Stimulated activated naive B cell treated with anti-CD40 and anti-IgM and Interleukin-4, amounts not matched to agents 10 μg/mL and 1 μg/mL and 100 μg/mL, for 72 hours (primary cell): ENCODE measurements around the gene STMN3.
"Not testable (repeated sequence)": the region's sequence is repeated elsewhere in the genome, so short reads cannot be mapped to it uniquely, and the experiment has no call there.

Experiments
- ATAC-seq, 2 donors: fragments of 150-1000 bp; cut with Tn5 transposase; replicated peaks; 2 replicates each; pipeline ENCODE4 v1.10.0; 2021; ENCODE audit warnings: moderate library complexity in 1 of 2
- DNase-seq: peaks from one replicate; pipeline ENCODE4 v3.0.0; 2021
- H3K27ac Mint-ChIP-seq: one replicate; pipeline ENCODE4 v1.8.0; 2022; ENCODE audit warnings: mild to moderate bottlenecking, mixed read lengths
- H3K27me3 Mint-ChIP-seq, 2 donors: one replicate each; pipeline ENCODE4 v1.8.0; 2022; ENCODE audit warnings: mixed read lengths in 2 of 2
- H3K36me3 Mint-ChIP-seq, 2 donors: one replicate each; pipeline ENCODE4 v1.8.0; 2022; ENCODE audit warnings: mixed read lengths in 2 of 2, mild to moderate bottlenecking in 1 of 2
- H3K4me1 Mint-ChIP-seq, 2 donors: one replicate each; pipeline ENCODE4 v1.8.0; 2022; ENCODE audit warnings: mixed read lengths in 2 of 2, mild to moderate bottlenecking in 1 of 2
- H3K4me3 Mint-ChIP-seq, 2 donors: one replicate each; pipeline ENCODE4 v1.8.0; 2022; ENCODE audit warnings: mild to moderate bottlenecking in 2 of 2, mixed read lengths in 2 of 2, moderate library complexity in 1 of 2
- H3K9me3 Mint-ChIP-seq, 2 donors: one replicate each; pipeline ENCODE4 v1.8.0; 2022; ENCODE audit warnings: mixed read lengths in 2 of 2, mild to moderate bottlenecking in 1 of 2

STMN3 gene

GRCh38 chr20:63643946-63644345 is 9.3 kb downstream of the STMN3 start:
- no peak for DNase-seq
- no peak for ATAC-seq
- no peaks in the 10 kb centered on the region for H3K27me3 Mint-ChIP-seq
- peak overlapping the region in 1 of 2 donors; percentile 80 for H3K4me3 Mint-ChIP-seq
- H3K4me1 Mint-ChIP-seq, result peaks cover 17 to 27% of the 10 kb centered on the region in 2 donors
- no peaks in the 10 kb centered on the region for H3K9me3 Mint-ChIP-seq
- H3K36me3 Mint-ChIP-seq, result peaks cover 2% of the 10 kb centered on the region in 2 donors
- H3K27ac Mint-ChIP-seq, result no peak overlapping the region

GRCh38 chr20:63643499-63643898 is 9.7 kb downstream of the STMN3 start:
- Mint-ChIP-seq H3K27ac (peak overlapping the region; percentile 21), H3K27me3 (no peaks in the 10 kb centered on the region), H3K4me3 (peak overlapping the region; percentile 71 to 80), H3K36me3 (peaks cover 2 to 3% of the 10 kb centered on the region in 2 donors), H3K4me1 (peaks cover 17 to 29% of the 10 kb centered on the region in 2 donors), H3K9me3 (no peaks in the 10 kb centered on the region)
- no peak for DNase-seq
- no peak for ATAC-seq

DNA sequence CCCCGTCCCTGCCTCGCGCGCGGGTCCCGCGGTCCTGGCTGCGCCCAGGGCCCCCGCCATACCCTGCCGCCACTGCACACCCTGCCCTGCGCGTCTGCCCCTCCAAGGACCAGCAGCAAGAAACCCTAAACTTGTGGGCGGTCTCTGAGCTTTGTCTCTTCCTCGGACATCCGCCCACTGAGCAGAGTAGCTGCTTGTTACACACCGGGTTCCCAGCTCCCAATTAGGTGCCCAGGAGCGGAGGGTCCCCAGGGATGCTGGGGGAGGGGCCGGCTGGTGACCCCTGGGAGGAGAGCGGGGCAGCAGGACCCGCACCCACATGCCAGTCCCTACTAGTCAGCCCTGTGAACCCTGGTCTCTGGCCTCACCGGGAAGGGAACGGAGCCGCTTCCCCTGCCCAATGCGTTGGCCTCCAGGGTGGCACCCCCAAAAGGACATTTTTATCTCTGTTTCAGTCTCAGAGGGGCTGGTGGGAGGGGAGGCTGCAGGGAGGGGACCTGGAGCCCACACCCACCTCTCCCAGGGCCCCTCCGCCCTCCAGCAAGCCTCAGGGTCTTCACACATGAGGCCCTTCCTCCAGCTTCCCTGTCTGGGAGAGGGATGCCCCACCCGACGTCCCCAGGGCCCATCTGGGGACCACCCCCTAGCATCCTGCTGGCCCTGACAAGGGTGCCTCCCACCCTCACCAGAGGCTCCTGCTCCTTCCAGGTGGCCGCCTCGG is 10.5 kb downstream of the STMN3 start:
- Mint-ChIP-seq H3K27ac (peak overlapping the region; percentile 25), H3K27me3 (no peaks in the 10 kb centered on the region), H3K9me3 (no peaks in the 10 kb centered on the region), H3K4me3 (peak overlapping the region; percentile 71 to 80), H3K36me3 (peaks cover 2 to 6% of the 10 kb centered on the region in 2 donors), H3K4me1 (peaks cover 20 to 35% of the 10 kb centered on the region in 2 donors)
- DNase-seq, result no peak
- no peak for ATAC-seq

DNA sequence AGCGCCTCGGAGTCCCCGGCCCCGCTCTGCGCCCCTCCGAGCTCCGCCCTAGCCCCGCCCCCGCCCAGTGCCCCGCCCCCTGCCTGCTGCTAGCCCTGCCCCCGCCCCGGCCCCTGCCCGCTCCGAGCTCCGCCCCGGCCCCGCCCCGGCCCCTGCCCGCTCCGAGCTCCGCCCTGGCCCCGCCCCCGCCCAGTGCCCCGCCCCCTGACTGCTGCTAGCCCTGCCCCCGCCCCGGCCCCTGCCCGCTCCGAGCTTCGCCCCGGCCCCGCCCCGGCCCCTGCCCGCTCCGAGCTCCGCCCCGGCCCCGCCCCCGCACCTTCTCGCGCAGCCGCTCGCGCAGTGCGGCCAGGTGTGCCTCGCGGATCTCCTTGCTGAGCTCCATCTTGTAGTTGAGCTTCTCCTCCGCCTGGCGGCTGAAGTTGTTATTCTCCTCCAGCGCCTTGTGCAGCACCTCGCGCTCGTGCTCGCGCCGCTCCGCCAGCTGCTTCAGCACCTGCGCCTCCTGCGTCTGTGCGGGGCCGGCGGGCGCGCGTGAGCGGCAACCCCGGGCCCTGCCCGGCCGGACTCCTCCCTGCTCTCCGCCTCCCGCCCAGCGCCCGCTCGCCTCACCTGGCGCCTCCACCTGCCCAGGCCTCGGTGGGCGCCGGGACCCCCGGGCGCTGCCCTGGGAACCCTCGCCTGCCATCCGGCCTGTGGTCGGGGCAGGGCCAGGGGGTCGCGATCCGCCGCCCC is 11.3 kb downstream of the STMN3 start:
- peaks cover 24 to 39% of the 10 kb centered on the region in 2 donors for H3K4me1 Mint-ChIP-seq
- no peak overlapping the region for H3K27ac Mint-ChIP-seq
- DNase-seq (peak; percentile 94), ATAC-seq (peak; percentile 76 to 81)
- H3K36me3 Mint-ChIP-seq, result peaks cover 2 to 6% of the 10 kb centered on the region in 2 donors
- H3K27me3 Mint-ChIP-seq, result no peaks in the 10 kb centered on the region
- H3K9me3 Mint-ChIP-seq, result no peaks in the 10 kb centered on the region
- peak overlapping the region; percentile 78 to 80 for H3K4me3 Mint-ChIP-seq

DNA sequence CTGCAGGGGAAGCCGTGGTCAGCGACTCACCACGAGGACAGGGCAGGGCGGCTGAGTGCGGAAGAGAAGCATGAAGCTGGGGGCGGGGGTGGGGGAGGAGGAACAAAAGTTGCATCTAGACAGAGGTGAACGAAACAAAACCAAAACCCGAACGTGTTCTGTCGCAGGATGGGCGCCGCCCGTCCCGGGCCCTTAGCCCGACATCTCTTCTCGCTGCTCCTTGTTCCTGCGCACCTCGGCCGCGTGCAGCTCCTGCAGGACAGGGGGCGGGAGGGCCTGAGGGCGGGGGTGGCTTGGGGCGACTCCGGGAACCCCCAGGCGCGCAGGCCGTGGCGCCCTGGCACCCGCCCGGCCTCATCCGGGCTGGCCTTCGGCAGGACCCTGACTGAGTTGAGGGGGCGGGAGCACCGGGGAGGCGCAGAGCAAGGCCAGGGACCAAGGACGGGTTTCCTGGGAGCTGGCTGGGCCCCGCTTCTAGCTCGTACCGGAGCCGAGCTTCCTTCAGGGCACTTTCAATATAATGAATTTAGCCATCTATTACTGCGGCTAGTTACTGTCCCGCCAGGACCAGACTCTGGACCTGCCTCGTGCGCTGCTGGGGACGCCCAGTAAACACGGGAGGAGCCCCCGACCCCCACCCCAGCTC is 12.0 kb downstream of the STMN3 start:
- Mint-ChIP-seq H3K36me3 (peaks cover 2 to 6% of the 10 kb centered on the region in 2 donors), H3K4me3 (peak overlapping the region; percentile 78 to 80), H3K27ac (peak overlapping the region; percentile 87), H3K4me1 (peaks cover 26 to 42% of the 10 kb centered on the region in 2 donors), H3K27me3 (no peaks in the 10 kb centered on the region), H3K9me3 (no peaks in the 10 kb centered on the region)
- ATAC-seq (peak; percentile 38 to 45), DNase-seq (peak; percentile 46)

- not testable (repeated sequence) for DNase-seq, ATAC-seq, H3K9me3 Mint-ChIP-seq, H3K27me3 Mint-ChIP-seq, H3K27ac Mint-ChIP-seq, H3K36me3 Mint-ChIP-seq
- Mint-ChIP-seq H3K4me3 (peak overlapping the region; percentile 76 to 87), H3K4me1 (peaks cover 27 to 45% of the 10 kb centered on the region in 2 donors)
These were observed 12.5 kb downstream of the STMN3 start for GRCh38 chr20:63640686-63641085.

GRCh38 chr20:63640086-63640485 is 13.1 kb downstream of the STMN3 start:
- no peak for ATAC-seq
- Mint-ChIP-seq H3K36me3 (peaks cover 2 to 6% of the 10 kb centered on the region in 2 donors), H3K9me3 (no peaks in the 10 kb centered on the region), H3K27ac (peak overlapping the region; percentile 99), H3K4me3 (peak overlapping the region; percentile 82 to 87), H3K27me3 (no peaks in the 10 kb centered on the region), H3K4me1 (peaks cover 30 to 51% of the 10 kb centered on the region in 2 donors)
- no peak for DNase-seq

GRCh38 chr20:63639093-63639975 is 13.9 kb downstream of the STMN3 start:
- DNase-seq (peak; percentile 47), ATAC-seq (peak; percentile 41 to 49)
- Mint-ChIP-seq H3K9me3 (no peaks in the 10 kb centered on the region), H3K27ac (peak overlapping the region; percentile 99), H3K4me3 (peak overlapping the region; percentile 82 to 87), H3K27me3 (no peaks in the 10 kb centered on the region), H3K4me1 (peaks cover 28 to 57% of the 10 kb centered on the region in 2 donors), H3K36me3 (peaks cover 2 to 6% of the 10 kb centered on the region in 2 donors)

- Mint-ChIP-seq H3K9me3 (no peaks in the 10 kb centered on the region), H3K27me3 (no peaks in the 10 kb centered on the region), H3K36me3 (peaks cover 2 to 6% of the 10 kb centered on the region in 2 donors), H3K4me3 (peak overlapping the region in 1 of 2 donors; percentile 35), H3K27ac (peak overlapping the region; percentile 65), H3K4me1 (peaks cover 29 to 59% of the 10 kb centered on the region in 2 donors)
- ATAC-seq, result no peak
- no peak for DNase-seq
These were observed 16.2 kb downstream of the STMN3 start for GRCh38 chr20:63636752-63637628.

DNA sequence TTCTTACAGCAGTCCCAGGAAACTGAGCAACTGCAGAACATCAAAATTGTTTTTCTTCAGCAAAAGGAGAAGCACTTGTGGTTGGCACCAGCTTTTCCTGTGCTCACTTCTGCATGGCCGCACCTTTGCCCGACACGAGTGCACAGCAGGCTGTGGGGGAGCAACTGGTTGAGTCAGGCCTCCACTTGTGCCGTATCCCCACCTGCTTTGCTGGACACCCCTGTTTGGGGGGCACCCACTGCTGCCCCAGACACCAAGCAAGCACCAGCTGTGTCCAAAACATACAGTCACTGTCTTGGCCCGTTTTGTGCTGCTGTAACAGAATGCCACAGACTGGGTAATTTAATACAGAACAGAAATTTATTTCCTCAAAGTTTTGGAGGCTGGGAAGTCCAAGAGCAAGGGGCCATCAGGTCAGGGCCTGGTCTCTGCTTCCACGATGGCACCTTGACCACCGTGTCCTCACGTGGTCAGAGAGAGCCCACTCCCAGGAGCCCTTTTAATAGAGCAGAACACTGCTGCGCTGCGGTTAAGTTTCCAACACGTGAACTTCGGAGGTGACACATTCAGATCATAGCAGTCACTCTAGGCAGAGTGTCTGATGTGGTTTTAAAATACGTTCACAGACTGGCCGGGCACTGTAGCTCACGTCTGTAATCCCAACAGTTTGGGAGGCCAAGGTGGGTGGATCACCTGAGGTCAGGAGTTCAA is 17.6 kb downstream of the STMN3 start:
- H3K36me3 Mint-ChIP-seq, result peaks cover 2 to 6% of the 10 kb centered on the region in 2 donors

DNA sequence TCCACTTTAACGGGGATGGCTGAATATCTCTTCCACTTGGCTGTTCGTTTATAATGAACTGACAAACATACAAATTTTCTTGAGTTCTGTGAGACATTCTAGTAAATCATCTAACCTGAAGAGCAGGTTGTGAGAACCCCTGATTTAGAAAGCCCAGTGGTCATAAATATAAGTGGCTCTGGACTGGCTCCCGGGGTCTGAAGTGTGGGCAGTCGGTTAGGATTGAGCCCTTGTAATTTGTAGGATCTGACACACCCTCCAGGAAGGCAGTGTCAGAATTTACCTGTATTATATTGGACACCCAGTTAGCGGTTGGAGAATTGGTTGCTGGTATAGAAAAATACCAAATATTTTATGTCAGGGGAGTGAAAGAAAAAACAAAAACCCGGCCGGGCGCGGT is 19.5 kb downstream of the STMN3 start:
- DNase-seq (no peak), ATAC-seq (no peak)
- peaks cover 30 to 75% of the 10 kb centered on the region in 2 donors for H3K4me1 Mint-ChIP-seq
- peak overlapping the region; percentile 83 for H3K27ac Mint-ChIP-seq
- peaks cover 8 to 12% of the 10 kb centered on the region in 2 donors for H3K36me3 Mint-ChIP-seq
- H3K4me3 Mint-ChIP-seq, result no peak overlapping the region
- no peaks in the 10 kb centered on the region for H3K9me3 Mint-ChIP-seq
- no peaks in the 10 kb centered on the region for H3K27me3 Mint-ChIP-seq

More for the DNA sequence above, 17.6 kb downstream of the STMN3 start:
- Mint-ChIP-seq H3K27ac (peak overlapping the region; percentile 98), H3K9me3 (no peaks in the 10 kb centered on the region), H3K27me3 (no peaks in the 10 kb centered on the region), H3K4me1 (peaks cover 35 to 72% of the 10 kb centered on the region in 2 donors), H3K4me3 (peak overlapping the region; percentile 25 to 65)
- DNase-seq (peak; percentile 74), ATAC-seq (peak; percentile 85 to 86)

DNA sequence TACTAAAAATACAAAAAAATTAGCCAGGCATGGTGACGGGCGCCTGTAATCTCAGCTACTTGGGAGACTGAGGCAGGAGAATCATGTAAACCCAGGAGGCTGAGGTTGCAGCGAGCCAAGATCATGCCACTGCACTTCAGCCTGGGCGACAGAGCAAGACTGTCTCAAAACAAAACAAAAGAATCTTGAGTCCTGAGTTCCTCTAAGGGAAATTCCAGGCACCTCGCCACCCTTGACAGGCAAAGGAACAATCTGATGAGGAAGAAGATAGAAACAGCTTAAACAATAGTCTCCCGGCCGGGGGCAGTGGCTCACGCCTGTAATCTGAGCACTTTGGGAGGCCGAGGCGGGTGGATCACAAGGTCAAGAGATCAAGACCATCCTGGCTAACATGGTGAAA is 21.8 kb downstream of the STMN3 start:
- Mint-ChIP-seq H3K36me3 (peaks cover 16 to 18% of the 10 kb centered on the region in 2 donors), H3K4me3 (peak overlapping the region; percentile 33 to 49), H3K4me1 (peaks cover 27 to 70% of the 10 kb centered on the region in 2 donors), H3K27ac (peak overlapping the region; percentile 94)
- not testable (repeated sequence) for H3K9me3 Mint-ChIP-seq, DNase-seq, H3K27me3 Mint-ChIP-seq
- peak in 1 of 2 donors; percentile 8 for ATAC-seq
